IMR-90 (cell line): ENCODE data around the gene GIT1. TPM values are rescaled to one million over a fixed set of nuclear protein-coding genes. Genes with fewer than 3 reads are reported as not detected.

Source experiments
- ATAC-seq: fragments of 200-7000 bp; cut with Tn5 transposase; 2 replicates; pipeline ENCODE4 v1.9.1; 2020; ENCODE audit warnings: low read depth, mild to moderate bottlenecking, moderate library complexity
- BruUV-seq: library from RNA; stranded (reverse); fragments of 400-500 nt; replicated peaks from 2 replicates; lab custom pipeline; 2021; lab: Mats Ljungman, UMichigan
- CTCF ChIA-PET: fragments of 300-600 bp; formaldehyde crosslinking; extraction: SDS; loops from one replicate; lab custom pipeline; 2021; ENCODE audit warnings: antibody characterized with exemption; lab: Yijun Ruan, JAX
- POLR2A ChIA-PET: fragments of 300-600 bp; sonication (Branson Sonifier 250); formaldehyde crosslinking; loops from one replicate; lab custom pipeline; 2022; ENCODE audit warnings: antibody characterized with exemption; ENCODE audit not compliant: unreplicated experiment; lab: Charles Lee
- DNase-seq: peaks from one replicate; pipeline ENCODE4 v3.0.0; 2013
- H2AFZ ChIP-seq: replicated peaks from 2 replicates; pipeline ENCODE3; 2013; ENCODE audit warnings: low read length, mild to moderate bottlenecking; ENCODE audit not compliant: poor library complexity
- H2AK5ac ChIP-seq: 2 replicates; pipeline ENCODE4 v1.6.1; 2013; ENCODE audit warnings: low read depth, low read length, inconsistent platforms
- H2AK9ac ChIP-seq: replicated peaks from 2 replicates; pipeline ENCODE3; 2013; ENCODE audit warnings: mild to moderate bottlenecking, low read depth, low read length, moderate library complexity; ENCODE audit not compliant: poor library complexity
- H2BK120ac ChIP-seq: 2 replicates; pipeline ENCODE4 v1.6.1; 2013; ENCODE audit warnings: low read depth, low read length, inconsistent platforms
- H2BK15ac ChIP-seq: 3 replicates; pipeline ENCODE4 v1.6.1; 2013; ENCODE audit warnings: low read depth, low read length, inconsistent platforms
- H2BK20ac ChIP-seq: 2 replicates; pipeline ENCODE4 v1.6.1; 2013; ENCODE audit warnings: low read depth, mild to moderate bottlenecking, inconsistent platforms, low read length, moderate library complexity
- H2BK5ac ChIP-seq: 2 replicates; pipeline ENCODE4 v1.6.1; 2013; ENCODE audit warnings: mild to moderate bottlenecking, low read depth, low read length, inconsistent platforms; ENCODE audit not compliant: poor library complexity, severe bottlenecking
- H3K14ac ChIP-seq: replicated peaks from 2 replicates; pipeline ENCODE4 v1.6.1; 2013; ENCODE audit warnings: low read depth, low read length, inconsistent platforms
- H3K18ac ChIP-seq: 2 replicates; pipeline ENCODE4 v1.6.1; 2013; ENCODE audit warnings: low read depth, low read length, control low read depth
- H3K23ac ChIP-seq: 2 replicates; pipeline ENCODE4 v1.6.1; 2013; ENCODE audit warnings: low read depth, low read length, inconsistent platforms
- H3K27ac ChIP-seq: 2 replicates; pipeline ENCODE4 v1.5.1; 2013; ENCODE audit warnings: mild to moderate bottlenecking, control low read depth, low read length; ENCODE audit not compliant: insufficient read depth
- H3K27me3 ChIP-seq: 2 replicates; pipeline ENCODE4 v1.6.1; 2013; ENCODE audit warnings: low read length; ENCODE audit not compliant: control insufficient read depth, insufficient read depth
- H3K36me3 ChIP-seq: 2 replicates; pipeline ENCODE4 v1.6.1; 2013; ENCODE audit warnings: low read length, mixed read lengths; ENCODE audit not compliant: control insufficient read depth, insufficient read depth
- H3K4ac ChIP-seq: 2 replicates; pipeline ENCODE4 v1.6.1; 2013; ENCODE audit warnings: low read depth, low read length, inconsistent platforms
- H3K4me1 ChIP-seq: 2 replicates; pipeline ENCODE4 v1.6.1; 2013; ENCODE audit warnings: low read length, mixed read lengths; ENCODE audit not compliant: control insufficient read depth, insufficient read depth
- H3K4me2 ChIP-seq: 2 replicates; pipeline ENCODE4 v1.6.1; 2013; ENCODE audit warnings: low read depth, mild to moderate bottlenecking, control low read depth, low read length, moderate library complexity
- H3K4me3 ChIP-seq: 2 replicates; pipeline ENCODE4 v1.5.1; 2013; ENCODE audit warnings: low read depth, mild to moderate bottlenecking, control low read depth, low read length, moderate library complexity; ENCODE audit not compliant: insufficient read depth
- H3K56ac ChIP-seq: 2 replicates; pipeline ENCODE4 v1.6.1; 2013; ENCODE audit warnings: low read length, inconsistent platforms; ENCODE audit not compliant: insufficient read depth; ENCODE audit errors: extremely low read depth
- H3K79me1 ChIP-seq, 2 experiments: 2 replicates each; pipeline ENCODE4 v1.6.1; 2013; ENCODE audit warnings: low read length in 2 of 2, inconsistent platforms in 1 of 2, low read depth in 1 of 2
- H3K9ac ChIP-seq: 2 replicates; pipeline ENCODE4 v1.6.1; 2013; ENCODE audit warnings: low read depth, low read length, control low read depth
- H3K9me1 ChIP-seq: 2 replicates; pipeline ENCODE4 v1.6.1; 2013; ENCODE audit warnings: low read length, inconsistent platforms; ENCODE audit not compliant: insufficient read depth
- H3K9me3 ChIP-seq: 2 replicates; pipeline ENCODE4 v1.6.1; 2013; ENCODE audit warnings: low read length; ENCODE audit not compliant: control insufficient read depth, insufficient read depth
- H4K20me1 ChIP-seq: 2 replicates; pipeline ENCODE4 v1.6.1; 2013; ENCODE audit warnings: low read length, inconsistent platforms; ENCODE audit not compliant: insufficient read depth
- H4K5ac ChIP-seq: 2 replicates; pipeline ENCODE4 v1.6.1; 2013; ENCODE audit warnings: mild to moderate bottlenecking, low read depth, low read length, control low read depth
- H4K8ac ChIP-seq, 2 experiments: 2 replicates each; pipeline ENCODE4 v1.6.1; 2013; ENCODE audit warnings: low read depth in 2 of 2, low read length in 2 of 2, control low read depth in 1 of 2, inconsistent platforms in 1 of 2
- H4K91ac ChIP-seq: 2 replicates; pipeline ENCODE4 v1.6.1; 2013; ENCODE audit warnings: low read depth, low read length, inconsistent platforms; ENCODE audit not compliant: insufficient read depth
- BHLHE40 ChIP-seq: fragments of 150-350 bp; IDR thresholded peaks from 2 replicates; pipeline ENCODE4 v1.6.1; 2016; ENCODE audit warnings: mild to moderate bottlenecking, low read depth, low read length
- CEBPB ChIP-seq: IDR thresholded peaks from 2 replicates; pipeline ENCODE4 v1.6.1; 2012; ENCODE audit warnings: low read depth, low read length, improper control_type of control experiment
- CHD1 ChIP-seq: IDR thresholded peaks from 2 replicates; pipeline ENCODE4 v1.6.1; 2012; ENCODE audit warnings: low read depth, low read length, improper control_type of control experiment
- MAZ ChIP-seq: IDR thresholded peaks from 2 replicates; pipeline ENCODE4 v1.6.1; 2012; ENCODE audit warnings: low read depth, mild to moderate bottlenecking, low read length, improper control_type of control experiment, moderate library complexity, borderline replicate concordance
- NFE2L2 ChIP-seq: fragments of 150-350 bp; IDR thresholded peaks from 2 replicates; pipeline ENCODE4 v1.6.1; 2016; ENCODE audit warnings: low read depth, mild to moderate bottlenecking, low read length
- POLR2A ChIP-seq: IDR thresholded peaks from 2 replicates; pipeline ENCODE4 v1.6.1; 2012; ENCODE audit warnings: mild to moderate bottlenecking, low read depth, low read length
- RAD21 ChIP-seq: IDR thresholded peaks from 2 replicates; pipeline ENCODE4 v1.6.1; 2012; ENCODE audit warnings: low read length, improper control_type of control experiment
- RCOR1 ChIP-seq: IDR thresholded peaks from 2 replicates; pipeline ENCODE4 v1.6.1; 2012; ENCODE audit warnings: mild to moderate bottlenecking, low read length, improper control_type of control experiment; ENCODE audit not compliant: insufficient replicate concordance
- RFX5 ChIP-seq: IDR thresholded peaks from 2 replicates; pipeline ENCODE4 v1.8.0; 2012; ENCODE audit warnings: low read depth, mild to moderate bottlenecking, low read length, moderate library complexity
- SMC3 ChIP-seq: fragments of 150-350 bp; IDR thresholded peaks from 2 replicates; pipeline ENCODE4 v1.6.1; 2016; ENCODE audit warnings: low read depth, mild to moderate bottlenecking, antibody characterized with exemption, low read length, moderate library complexity
- WGBS, 2 experiments: methylation state at CpG; one replicate each; pipeline versions ENCODE4 v1.1.5 to v1.1.7; 2013; ENCODE audit warnings: missing lambda C conversion rate in 2 of 2; ENCODE audit not compliant: insufficient read length in 1 of 2; ENCODE audit errors: extremely low coverage in 2 of 2; 5-methylcytosine and 5-hydroxymethylcytosine counted together
- dilution Hi-C: fragments of 300-500 bp; cut with HindIII; formaldehyde crosslinking; loops from one replicate; pipeline ENCODE4 v1.14.3; 2018; ENCODE audit warnings: low sequenced_read_pairs; ENCODE audit not compliant: unreplicated experiment
- in situ Hi-C: fragments of 300-500 bp; cut with MboI; formaldehyde crosslinking; loops from 3 replicates; pipeline ENCODE4 v1.14.3; 2019; ENCODE audit warnings: low sequenced_read_pairs, inconsistent platforms, mixed read lengths
- intact Hi-C: fragments of 100-400 bp; cut with micrococcal nuclease; formaldehyde crosslinking; loops from 2 replicates; pipeline ENCODE4 v1.10.0; 2022
- polyA plus RNA-seq, 3 experiments: library from polyadenylated mRNA; depleted of rRNA; stranded (reverse); fragments of >200 nt; gene quantifications; 2 replicates each; pipeline ENCODE4 v1.2.3, GENCODE V29; 2012; ENCODE audit warnings: low replicate concordance in 1 of 3
- total RNA-seq: library from RNA; depleted of rRNA; stranded (reverse); fragments of >200 nt; gene quantifications from 2 replicates; pipeline ENCODE4 v1.2.3, GENCODE V29; 2012
- TF ChIP-seq, protein P1 (sequence below): conservative IDR thresholded peaks from 2 replicates; pipeline ENCODE4 v1.5.1; 2012; ENCODE audit warnings: mild to moderate bottlenecking, low read depth, low read length, improper control_type of control experiment
- TF ChIP-seq, protein P2 (sequence below): fragments of 150-350 bp; IDR thresholded peaks from 2 replicates; pipeline ENCODE4 v1.6.1; 2016; ENCODE audit warnings: low read depth, mild to moderate bottlenecking, low read length, moderate library complexity, borderline replicate concordance

Gene GIT1
- total and polyA plus RNA-seq, 2 of the 4 experiments (the other 2 are of a cell fraction), result 14.2 to 34.2 TPM

- TF ChIP-seq RFX5 (no peak), POLR2A (no peak), BHLHE40 (no peak)
Measured at GRCh38 chr17:29561554-29562517, 27.6 kb downstream of the GIT1 start (continued).

DNA sequence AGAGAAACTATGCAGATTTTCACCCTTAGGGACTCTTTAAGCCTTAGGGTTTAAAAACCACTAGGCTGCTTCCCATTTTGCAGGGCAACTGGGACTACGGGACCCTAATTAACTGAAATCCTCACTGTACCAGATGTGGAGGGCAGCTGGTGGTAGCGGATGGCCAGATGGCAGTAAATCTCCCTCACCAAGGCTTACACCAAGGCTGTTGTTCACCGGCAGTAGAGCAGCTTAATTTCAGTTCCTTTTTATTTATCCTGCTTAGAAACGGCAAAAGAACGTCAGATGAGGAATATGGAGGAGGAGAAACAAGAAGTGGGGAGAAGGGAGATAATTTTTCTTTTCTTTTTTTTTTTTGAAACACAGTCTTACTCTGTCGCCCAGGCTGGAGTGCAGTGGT is 29.1 kb downstream of the GIT1 start:
- Histone ChIP-seq H3K9me1 (0 out of 2 replicates have a peak, but pooled peaks cover 2% of the 10 kb centered on the region), H2AK5ac (no peak overlapping the region), H2BK120ac (no peak overlapping the region), H3K4ac (no peak overlapping the region), H3K27me3 (no peaks in the 10 kb centered on the region), H3K4me1 (peaks cover 1% of the 10 kb centered on the region), H3K79me1 (no peaks in the 10 kb centered on the region), H4K8ac (no peak overlapping the region), H3K9ac (no peak overlapping the region), H3K14ac (no peak overlapping the region), H3K4me2 (no peak overlapping the region), H2AFZ (no peak overlapping the region), H2BK15ac (no peak overlapping the region), H3K9me3 (no peaks in the 10 kb centered on the region), H3K36me3 (peaks cover 7% of the 10 kb centered on the region; the same call in 1 of the 2 replicates), H4K20me1 (no peaks in the 10 kb centered on the region), H2AK9ac (no peak overlapping the region), H3K23ac (no peak overlapping the region), H2BK5ac (no peak overlapping the region), H4K91ac (no peak overlapping the region), H3K4me3 (no peak overlapping the region), H4K5ac (no peak overlapping the region), H2BK20ac (no peak overlapping the region), H3K27ac (no peak overlapping the region), H3K56ac (no peak overlapping the region), H3K18ac (no peak overlapping the region)
- no CpG with 5 or more reads among the region's 6 CpGs for WGBS, 2 experiments
- in situ Hi-C loops, result no loop called here
- ATAC-seq (no peak), DNase-seq (no peak)
- intact Hi-C loops, result loop anchor here (10.0 kb wide), 1 partner anchor 416 kb away; no protein-coding TSS in a partner anchor
- no TSS peak for BruUV-seq
- ChIA-PET CTCF (no interaction called here), POLR2A (no interaction called here)
- dilution Hi-C loops, result no loop called here
- TF ChIP-seq, protein P1, sequence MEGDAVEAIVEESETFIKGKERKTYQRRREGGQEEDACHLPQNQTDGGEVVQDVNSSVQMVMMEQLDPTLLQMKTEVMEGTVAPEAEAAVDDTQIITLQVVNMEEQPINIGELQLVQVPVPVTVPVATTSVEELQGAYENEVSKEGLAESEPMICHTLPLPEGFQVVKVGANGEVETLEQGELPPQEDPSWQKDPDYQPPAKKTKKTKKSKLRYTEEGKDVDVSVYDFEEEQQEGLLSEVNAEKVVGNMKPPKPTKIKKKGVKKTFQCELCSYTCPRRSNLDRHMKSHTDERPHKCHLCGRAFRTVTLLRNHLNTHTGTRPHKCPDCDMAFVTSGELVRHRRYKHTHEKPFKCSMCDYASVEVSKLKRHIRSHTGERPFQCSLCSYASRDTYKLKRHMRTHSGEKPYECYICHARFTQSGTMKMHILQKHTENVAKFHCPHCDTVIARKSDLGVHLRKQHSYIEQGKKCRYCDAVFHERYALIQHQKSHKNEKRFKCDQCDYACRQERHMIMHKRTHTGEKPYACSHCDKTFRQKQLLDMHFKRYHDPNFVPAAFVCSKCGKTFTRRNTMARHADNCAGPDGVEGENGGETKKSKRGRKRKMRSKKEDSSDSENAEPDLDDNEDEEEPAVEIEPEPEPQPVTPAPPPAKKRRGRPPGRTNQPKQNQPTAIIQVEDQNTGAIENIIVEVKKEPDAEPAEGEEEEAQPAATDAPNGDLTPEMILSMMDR, result no peak
- TF ChIP-seq MAZ, result no peak
- TF ChIP-seq SMC3, result no peak
- TF ChIP-seq CEBPB, result no peak
- no peak for TF ChIP-seq RFX5
- TF ChIP-seq CHD1, result no peak
- TF ChIP-seq RAD21, result no peak
- TF ChIP-seq NFE2L2, result no peak
- TF ChIP-seq, protein P2, sequence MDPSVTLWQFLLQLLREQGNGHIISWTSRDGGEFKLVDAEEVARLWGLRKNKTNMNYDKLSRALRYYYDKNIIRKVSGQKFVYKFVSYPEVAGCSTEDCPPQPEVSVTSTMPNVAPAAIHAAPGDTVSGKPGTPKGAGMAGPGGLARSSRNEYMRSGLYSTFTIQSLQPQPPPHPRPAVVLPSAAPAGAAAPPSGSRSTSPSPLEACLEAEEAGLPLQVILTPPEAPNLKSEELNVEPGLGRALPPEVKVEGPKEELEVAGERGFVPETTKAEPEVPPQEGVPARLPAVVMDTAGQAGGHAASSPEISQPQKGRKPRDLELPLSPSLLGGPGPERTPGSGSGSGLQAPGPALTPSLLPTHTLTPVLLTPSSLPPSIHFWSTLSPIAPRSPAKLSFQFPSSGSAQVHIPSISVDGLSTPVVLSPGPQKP, result no peak
- TF ChIP-seq RCOR1, result no peak
